SIG-M5 treated with dmso at 0.1 percent for 504 hours (cell line): Measurements from ENCODE around the gene PAPOLG.

Source experiments
- DNase-seq: peaks from one replicate; lab custom pipeline; 2025; ENCODE audit not compliant: unreplicated experiment; lab: John Stamatoyannopoulos, UW

PAPOLG gene

DNA sequence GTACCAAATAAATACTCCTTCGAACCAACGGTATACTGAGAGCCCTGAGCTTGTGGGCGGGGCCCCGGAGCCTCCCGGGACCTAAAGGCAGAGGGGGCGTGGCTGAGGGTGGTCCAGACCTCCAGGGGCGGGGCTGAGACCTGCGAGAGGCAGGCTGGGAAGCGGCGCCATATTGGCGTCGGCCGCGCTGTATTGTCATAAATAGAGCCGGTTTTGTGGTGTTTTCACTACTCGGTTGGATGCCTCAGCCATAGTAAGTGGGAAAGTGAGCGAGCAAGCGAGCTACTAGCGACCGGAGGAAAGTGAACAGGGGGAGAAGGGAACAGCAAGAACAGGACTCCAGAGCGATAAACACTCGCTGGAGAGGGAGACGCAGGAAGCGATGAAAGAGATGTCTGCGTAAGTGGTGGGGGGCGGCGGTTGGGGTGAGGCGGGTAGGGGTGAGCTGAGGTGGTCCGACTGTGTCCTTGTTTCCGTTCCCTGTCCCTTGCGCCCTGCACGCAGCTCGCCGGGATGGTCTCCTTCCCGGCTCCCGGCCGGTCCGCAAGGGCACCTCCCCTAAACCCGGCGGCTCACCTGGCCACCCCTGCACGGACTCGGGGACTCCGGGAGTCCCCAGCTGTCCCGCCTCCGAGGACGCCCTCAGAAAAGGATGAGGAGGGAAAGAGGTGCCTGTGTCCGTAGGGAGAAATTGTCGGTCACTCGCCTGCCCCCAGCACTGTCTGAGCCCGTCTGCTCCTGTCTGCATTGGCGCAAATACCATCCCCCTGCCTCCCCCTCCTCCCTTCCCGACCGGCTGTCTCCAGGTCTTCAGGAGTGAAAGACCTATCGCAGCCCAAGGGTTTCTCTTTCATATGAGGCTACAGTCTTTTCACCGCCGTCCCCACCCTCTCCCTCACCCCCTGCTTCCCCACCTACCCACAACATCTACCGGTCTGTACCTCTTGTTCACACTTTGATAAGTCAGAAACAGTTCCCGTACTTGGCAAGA is at the start of gene PAPOLG:
Gene PAPOLG (plus strand): TSS at position 172 of the 991 bp plus-strand sequence. CDS start 211 bp downstream, at position 383.
- peak; percentile 96 for DNase-seq

DNA sequence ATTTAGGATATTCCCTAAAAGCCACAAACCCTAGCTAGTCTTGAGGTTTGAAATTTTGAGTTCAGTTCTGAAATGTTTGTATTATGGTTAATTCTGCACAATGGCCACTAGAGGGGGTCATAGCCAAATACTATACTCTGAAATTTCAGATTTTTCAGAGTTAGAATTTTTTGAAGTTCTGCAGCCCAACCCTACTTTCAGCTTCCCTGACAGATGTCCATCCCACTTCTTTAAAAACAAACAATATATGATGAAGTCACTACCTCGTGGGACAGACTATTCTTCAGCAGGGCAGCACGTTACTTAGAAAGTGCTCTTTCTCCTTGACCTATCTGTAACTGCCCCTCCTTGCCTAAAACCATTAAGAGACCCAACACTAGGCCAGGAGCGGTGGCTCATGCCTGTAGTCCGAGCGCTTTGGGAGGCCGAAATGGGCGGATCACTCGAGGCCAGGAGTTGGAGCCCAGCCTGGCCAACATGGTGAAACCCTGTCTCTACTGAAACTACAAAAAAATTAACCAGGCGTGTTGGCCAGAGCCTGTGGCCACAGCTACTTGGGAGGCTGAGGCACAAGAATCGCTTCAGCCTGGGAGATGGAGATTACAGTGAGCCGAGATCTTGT is 48.2 kb upstream of the PAPOLG start:
- peak; percentile 59 for DNase-seq

DNA sequence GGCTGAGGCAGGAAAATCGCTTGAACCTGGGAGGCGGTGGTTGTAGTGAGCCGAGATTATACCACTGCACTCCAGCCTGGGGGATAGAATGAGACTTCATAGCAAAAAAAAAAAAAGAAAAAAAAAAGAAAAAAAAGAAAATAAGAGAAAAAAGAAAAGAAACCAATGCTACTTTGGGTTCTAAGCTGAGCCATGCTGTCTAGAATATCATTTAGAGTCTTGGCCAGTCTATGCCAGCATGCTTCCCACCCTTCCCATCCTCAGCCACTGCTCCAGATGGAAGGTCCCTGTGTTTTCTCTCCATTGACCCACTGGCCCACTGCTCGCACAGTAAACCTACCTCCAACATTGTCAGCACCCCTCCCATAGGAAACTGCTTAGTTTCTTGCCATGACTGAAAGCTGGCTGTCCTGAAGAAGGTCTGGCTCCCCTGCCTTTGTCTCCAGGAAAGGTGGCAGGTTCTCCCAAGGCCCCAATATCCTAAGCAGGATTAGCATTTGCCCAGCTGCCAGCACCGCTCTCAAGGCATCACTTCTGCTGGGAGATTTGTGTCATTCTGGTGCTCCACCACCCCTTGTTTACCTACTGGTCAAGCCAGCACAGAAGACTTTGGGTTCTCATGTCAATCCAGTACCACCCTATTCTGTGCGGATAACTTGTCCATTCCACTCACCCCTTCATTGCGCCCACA is 47.3 kb upstream of the PAPOLG start:
- DNase-seq: no peak

DNA sequence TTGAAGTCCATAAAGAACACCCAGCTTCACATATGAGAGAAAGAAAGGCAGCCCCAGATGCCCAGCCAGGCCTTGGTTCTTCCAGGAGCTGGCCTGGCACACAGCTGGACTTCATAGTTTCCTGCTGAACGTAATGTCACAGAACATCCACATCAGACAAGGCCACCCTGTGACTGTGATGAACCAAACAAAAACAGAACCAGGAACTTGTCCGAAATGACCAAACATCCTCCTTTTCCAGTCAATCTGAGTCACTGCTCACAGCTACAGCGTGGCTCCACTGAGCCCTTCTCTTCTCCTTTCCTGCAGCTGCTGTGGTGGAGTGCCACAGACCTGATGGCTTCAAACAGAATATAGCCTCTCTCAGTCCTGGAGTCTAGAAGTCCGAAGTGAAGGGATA is 45.4 kb upstream of the PAPOLG start:
- DNase-seq: peak; percentile 47

DNA sequence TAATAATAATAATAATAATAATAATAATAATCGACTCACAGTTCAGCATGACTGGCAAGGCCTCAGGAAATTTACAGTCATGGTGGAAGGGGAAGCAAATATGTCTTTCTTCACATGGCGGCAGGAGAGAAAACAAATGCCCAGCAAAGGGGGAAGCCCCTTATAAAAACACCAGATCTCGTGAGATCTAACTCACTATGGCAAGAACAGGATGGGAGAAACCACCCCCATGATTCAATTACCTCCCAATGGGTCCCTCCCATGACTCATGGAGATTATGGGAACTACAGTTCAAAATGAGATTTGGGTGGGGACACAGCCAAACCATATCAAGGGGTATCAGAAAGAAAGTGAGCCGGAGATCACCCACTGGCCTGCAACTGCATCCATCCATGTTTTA is 40.5 kb upstream of the PAPOLG start:
- DNase-seq: no peak

DNA sequence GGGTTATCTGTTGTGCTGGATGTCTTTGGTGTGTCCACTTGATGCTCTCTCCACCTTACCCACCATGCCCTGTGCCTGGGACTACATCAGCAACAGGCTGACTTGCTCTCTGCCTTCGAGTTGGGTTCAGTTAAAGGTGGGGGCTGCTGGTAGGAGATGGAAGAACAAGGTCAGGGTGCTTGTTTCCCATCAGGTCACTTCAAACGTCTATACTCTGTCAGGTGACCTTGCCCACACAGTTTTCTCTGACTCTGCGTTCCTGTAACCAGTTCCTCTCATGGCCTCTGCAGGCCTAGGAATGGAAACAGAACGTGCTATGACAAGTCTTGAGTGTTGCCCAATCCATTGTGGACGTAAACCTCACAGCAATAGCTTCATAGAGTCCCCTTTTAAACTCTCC is 38.4 kb upstream of the PAPOLG start:
- DNase-seq: peak; percentile 88

DNA sequence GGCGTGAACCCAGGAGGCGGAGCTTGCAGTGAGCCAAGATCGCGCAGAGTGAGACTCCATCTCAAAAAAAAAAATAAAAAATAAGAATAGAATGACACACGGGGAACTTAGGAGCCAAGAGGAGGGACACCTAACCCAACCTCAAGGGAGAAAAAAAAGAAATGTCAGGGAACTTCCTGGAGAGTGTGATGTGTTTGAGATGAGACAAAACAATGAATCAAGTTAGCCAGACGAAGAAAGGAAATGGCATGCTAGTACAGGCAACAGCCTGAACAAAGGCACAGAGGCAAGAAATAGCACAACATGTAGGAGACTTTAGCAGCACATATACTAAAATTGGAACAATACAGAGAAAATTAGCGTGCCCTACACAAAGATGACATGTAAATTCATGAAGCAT is 36.7 kb upstream of the PAPOLG start:
- no peak for DNase-seq

DNA sequence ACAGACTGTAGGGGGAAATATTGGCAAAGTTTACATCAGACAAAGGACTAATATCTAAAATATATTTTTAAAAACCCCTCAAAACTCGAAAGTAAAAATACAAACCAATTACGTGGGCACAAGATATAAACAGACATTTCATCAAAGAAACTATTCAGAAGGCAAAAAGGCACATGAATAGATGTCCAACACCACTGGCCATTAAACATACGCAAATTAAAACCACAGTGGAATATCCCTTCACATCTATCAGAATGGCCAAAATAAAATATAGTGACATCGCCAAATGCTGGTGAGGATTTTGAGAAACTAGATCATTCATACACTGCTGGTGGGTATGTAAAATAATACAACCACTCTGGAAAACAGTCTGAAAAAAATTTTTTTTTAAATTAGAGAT is 30.6 kb upstream of the PAPOLG start:
- DNase-seq: no peak

DNA sequence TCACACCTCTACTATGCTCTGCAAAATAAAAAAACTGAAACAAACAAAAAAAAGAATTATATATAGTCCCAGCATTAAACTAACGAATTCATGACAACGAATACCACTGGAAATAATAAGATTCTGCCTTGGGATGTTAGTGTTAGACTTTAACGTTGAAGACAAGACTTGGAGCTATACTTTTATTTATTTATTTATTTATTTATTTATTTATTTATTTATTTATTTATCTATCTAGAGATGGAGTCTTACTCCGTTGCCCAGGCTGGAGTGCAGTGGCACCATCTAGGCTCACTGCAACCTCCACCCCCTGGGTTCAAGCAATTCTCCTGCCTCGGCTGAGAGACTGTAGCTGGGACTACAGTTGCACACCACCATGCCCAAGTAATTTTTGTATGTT is 27.2 kb upstream of the PAPOLG start:
- DNase-seq: no peak

DNA sequence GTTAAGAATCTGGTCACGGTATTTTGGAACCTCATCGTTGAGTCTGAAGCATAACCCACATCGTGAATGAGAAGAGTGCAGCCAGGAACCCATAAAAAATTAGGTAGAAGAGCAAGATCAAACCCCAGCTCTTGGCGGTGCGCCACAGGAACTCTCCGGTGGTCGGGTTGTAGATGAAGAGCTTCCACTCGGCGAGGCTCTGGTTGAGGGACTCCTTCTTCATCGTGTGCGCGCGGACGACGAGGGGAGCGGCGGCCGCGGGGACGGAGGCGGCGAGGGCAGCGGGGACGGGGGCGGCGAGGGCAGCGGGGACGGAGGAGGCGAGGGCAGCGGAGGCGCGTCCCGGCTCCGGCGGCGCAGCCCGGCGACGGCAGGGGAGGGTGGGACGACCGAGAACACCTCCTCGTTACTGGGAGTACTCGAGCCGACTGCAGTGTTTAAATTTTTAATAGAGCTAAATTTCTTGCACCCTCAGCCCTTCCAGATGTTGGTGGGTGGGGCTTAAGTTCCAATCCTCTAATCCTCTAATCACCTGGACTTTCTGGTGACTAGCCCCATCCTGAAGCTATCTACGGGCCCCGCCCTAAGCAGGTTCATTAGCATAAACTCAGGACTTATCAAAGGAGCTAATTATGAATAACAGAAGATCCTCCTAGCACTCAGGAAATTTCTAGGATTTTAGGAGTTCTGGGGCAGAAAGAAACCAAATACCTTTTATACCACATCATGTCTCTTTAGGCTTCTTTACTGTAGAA is 20.4 kb upstream of the PAPOLG start:
- no peak for DNase-seq

DNA sequence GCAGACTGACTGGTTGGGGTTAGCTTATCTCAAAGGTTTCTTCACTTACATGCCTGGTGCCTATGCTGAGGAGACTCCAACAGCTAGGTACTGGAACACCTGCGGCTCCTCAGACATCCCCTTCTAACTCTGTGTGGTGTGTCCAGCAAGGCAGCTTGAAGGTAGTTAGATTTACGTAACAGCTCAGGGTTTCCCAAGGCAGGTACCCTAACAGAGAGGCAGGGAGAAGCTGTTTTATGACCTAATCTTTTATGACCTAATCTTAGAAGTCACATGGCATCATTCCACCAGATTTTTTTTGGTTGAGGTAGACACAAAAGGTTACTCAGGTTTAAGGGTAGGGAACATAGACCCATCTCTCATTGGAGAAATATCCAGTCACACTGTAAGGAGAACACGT is 17.4 kb upstream of the PAPOLG start:
- no peak for DNase-seq

DNA sequence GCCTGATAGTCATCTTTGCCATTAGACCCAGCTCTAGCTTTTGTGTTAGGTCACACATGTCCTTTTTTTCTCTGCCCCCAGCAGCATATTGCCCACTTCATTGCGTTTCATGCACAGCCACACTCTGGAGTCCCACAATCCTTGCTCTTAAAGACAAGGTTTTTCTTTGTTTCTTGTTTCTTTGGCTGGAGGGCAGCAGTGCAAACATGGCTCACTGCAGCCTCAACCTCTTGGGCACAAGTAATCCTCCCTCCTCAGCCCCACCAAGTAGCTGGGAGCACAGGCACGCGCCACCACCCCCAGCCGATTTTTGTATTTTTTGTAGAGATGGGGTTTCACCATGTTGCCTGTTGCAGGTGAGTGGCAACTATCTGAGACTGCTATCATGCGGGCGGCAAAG is 16.9 kb upstream of the PAPOLG start:
- DNase-seq: no peak

DNA sequence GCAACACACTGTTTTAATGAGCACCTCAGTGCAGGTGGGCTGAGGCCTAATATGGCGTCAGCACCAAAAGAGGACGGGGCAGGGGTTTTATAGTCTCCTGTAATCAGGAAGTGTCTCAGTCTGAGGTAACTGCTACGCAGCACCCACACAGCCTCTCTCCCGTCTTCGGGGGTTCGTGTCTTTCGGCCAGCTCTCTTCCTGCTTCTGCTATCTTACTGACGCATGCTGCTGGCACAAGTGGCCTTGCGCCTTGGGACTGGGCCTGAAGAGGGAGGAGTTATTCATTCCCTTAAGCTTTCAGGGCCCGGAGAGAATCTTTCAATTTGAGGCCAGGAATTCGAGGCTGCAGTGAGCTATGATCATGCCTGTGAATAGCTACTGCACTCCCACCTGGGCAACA is 14.5 kb upstream of the PAPOLG start:
- no peak for DNase-seq

DNA sequence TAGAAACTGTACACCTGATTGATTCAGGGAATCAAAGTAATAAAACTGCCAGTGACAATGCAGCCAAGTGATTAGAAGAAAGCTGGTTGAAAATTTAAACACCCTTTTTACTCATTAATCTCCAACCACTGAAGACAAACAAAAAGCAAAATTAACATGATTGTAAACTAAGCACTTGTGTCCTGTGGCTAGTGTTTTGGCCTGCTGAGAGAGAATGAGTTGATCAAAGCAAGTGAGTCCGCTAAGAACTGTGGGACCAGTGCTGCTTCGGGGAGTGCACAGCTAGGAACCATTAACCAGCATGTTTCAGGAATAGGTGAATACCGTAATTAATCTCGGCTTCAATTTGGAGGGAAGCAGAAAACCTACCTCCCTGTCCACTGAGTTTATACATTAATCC is 13.6 kb upstream of the PAPOLG start:
- no peak for DNase-seq

DNA sequence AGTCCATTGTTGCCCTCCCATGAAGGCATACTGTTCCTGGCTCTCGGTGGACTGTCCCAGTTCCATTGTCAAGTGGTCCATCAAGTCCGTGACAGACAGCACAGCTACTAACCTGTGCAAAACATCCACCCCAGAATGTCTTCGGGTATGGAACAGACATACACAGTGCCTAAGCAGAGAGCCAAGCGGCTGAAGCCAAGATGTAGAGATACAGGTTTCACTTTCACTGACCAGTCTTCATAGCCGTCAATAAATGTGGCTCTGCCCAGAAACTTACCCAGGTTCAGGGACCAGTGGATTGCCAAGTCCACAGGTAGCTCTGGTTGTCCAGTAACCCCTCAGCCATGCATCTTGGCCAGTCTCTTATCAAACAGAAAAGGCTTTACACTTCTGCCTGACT is 10.7 kb upstream of the PAPOLG start:
- no peak for DNase-seq

DNA sequence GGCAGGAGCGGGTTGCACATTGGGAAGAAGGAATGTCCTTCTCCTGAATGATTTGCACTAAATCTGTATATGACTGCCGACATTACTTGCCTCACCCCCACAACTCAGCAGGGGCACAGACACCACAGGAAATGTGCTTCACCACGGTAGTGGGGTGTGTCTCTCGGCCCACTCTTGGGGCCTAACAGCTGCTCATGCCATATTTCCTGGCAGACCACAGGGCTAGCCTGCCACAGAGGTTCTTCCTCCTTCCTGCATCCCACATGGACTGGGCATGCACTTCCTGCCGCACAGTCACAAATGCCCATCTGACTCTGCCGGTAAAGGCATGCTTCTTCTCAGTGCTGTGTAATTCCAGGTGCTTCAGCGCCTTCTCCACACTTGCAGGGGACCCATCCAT is 10.3 kb upstream of the PAPOLG start:
- peak; percentile 21 for DNase-seq

DNA sequence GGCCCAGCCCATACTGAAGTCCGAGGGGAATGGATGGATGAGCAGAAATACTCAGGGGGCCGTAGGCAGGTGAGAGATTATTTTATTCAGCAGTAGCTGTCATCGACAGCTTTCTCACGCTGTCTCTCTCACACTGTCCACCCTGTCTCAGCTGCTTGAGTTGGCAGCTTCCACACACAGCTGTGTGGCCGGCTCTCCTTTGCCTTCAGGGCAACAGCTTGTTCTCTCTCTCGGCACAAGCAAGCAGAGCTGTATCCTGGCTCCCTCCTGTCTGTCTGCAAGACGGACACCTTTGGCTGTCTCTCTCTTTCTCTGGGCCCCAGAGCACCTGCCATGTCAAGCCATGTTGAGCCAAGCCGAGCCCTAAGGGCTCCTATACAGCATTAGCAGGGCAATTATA is 9.8 kb upstream of the PAPOLG start:
- no peak for DNase-seq

DNA sequence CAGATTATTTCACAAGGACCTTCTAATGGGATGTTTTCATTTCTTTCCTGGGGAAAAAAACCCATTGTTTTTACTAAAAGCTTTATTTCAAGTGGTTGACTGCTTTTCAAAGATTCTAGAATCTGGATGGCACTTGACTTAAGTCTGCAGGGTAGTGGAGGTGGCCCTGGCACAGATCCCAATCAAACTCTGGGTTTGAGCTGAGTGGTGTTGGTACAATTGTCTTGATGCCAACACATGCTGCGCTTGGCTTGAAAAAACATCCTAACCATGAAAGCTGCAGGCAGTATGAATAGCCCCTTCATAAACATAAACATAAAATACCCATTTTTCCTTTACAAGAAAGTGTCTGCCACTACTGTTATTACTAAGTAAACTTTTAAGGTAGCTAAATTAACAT is 3.6 kb downstream of the PAPOLG start:
- no peak for DNase-seq

DNA sequence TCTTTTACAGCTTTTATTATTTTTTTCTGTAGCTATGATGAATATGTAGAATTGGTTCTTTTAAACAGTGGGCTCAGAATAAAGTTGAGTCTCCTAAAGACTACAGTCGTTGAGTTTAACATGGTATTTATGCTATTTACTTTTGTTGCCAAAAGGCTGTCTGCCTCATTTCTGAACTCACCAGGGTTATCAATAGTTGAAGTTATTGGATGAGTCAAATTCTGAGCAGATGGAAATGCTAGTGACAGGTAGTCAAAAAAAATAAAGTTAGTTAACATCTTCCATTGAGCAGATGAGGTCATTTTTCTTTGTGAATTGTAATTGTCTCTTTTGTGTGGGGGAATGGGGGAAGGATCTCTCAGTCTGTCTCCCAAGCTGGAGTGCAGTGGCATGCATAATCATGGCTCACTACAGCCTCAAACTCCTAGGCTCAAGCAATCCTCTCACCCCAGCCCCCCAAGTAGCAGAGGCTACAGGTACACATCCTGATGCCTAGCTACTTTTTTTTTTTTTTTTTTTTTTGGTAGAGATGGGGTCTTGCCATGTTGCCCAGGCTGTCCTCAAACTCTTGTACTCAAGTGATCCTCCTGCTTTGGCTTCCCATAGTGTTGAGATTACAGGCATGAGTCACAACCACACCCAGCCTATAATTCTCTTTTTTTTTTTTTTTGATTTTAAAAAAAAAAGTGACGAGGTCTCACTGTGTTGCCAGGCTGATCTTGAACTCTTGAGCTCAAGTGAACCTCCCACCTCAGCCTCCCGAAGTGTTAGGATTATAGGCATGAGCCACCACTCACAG is 8.9 kb downstream of the PAPOLG start:
- no peak for DNase-seq

DNA sequence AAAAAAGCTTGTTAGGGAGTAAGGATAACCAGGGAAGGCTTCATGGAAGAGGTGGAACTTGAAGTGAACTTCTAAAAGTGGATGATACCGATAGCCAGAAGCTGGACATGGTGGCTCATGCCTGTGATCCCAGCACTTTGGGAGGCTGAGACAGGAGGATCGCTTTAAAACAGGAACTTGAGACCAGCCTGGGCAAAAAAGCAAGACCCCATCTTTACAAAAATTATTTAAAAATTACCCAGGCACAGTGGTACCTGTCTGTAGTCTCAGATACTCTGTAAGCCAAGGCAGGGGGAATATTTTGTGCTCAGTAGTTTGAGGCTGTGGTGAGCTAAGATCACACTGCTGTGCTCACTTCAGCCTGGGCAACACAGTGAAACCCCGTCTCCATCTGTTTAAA is 10.2 kb downstream of the PAPOLG start:
- no peak for DNase-seq
